ENCODE results near the gene KRIT1.
A peak's percentile ranks its signal among the peaks of the same experiment; 100 is the strongest.
"Not testable (repeated sequence)": the region's sequence is repeated elsewhere in the genome, so short reads cannot be mapped to it uniquely, and the experiment has no call there.

Gene KRIT1

DNA sequence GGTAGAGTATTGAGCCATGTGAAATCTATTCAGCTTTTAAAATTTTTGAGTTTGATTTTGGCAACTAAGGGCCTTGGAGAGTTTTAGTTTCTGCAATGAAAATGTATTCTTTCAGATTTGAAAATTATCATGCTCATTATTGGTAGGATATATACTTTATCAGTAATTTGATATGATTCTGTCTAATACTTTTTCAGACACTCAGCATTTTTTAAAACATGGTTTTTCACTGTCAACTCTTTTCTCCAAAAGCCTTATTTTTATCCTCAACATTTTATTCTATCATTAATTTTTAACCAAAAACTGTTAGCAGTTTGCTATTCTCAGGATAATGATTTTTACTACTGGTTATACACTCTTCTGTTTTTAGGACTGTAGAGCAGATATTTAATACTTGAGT, 4.9 kb upstream of the KRIT1 start:
- no peak for DNase-seq (ENCODE audit: low spot score)
- FAIRE-seq, result peak; percentile 34

DNA sequence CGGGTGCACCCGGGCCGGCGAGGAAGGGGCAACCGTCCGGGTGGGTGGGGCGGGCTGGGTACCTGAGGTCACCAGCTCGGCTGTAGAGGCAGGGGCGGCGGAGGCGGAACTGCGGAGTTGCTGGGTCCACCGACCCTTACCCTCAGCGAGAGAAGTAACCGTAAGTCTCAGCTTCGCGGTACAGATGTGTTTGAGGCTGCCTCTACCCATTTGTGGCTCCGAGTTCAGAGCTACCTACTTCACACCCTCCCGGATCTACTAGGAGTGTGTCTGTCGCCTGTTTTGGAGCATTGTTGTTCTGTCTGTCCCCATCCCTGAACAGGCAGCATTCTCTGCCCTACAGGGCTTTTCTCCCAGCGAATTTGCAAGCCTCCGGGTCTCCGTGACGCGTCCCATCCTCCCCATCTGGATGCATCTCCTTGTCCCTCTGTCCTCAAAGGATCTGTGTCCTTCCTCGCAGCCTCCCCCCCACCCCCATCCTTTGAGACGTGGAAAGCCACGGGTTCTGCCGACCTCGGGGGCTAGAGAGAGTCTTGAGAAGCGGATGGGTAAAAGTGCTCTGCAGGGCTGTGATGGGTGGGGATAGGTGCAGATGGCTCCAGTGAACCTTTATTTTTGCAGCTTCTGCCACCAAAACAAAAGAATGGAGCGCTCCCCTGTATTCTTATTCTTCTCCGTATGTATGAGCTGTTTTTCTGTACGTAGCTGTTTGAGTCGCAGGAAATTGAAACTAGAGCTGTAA, 817 bp upstream of the KRIT1 start:
- FAIRE-seq (no peak), DNase-seq (ENCODE audit: low spot score) (peak; percentile 24)

DNA sequence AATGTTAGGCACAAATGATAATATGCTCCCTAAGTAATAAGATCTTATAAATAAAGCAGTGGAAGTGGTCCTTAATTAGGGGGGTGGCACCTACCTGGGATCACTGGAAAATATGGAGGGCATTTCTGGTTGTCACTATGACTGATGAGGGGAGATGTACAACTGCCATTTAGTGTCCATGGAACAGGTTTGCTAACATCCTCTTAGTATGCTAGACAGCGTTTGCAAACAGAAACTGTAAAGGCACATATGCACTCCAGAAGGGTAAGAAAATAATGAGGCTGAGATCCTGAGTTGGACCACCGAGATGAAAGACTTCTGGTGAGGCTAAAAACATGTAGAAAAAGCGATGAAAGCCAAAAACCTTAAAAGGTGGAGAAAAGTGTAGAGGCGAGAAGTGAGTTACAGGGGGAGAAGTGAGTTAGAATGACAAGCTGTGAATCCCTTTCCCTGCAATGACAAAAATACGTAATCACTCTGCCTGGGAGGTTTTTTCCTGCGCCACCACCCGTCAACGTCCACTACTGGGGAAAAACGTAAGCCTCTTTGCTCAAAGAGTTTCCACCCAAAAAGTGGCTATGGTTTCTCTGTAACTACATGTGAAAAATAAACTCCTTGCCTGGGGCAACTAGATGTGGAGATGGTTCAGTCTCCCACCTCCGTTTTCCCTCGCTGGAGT, 767 bp downstream of the KRIT1 start:
- FAIRE-seq (no peak), DNase-seq (ENCODE audit: low spot score) (no peak)

DNA sequence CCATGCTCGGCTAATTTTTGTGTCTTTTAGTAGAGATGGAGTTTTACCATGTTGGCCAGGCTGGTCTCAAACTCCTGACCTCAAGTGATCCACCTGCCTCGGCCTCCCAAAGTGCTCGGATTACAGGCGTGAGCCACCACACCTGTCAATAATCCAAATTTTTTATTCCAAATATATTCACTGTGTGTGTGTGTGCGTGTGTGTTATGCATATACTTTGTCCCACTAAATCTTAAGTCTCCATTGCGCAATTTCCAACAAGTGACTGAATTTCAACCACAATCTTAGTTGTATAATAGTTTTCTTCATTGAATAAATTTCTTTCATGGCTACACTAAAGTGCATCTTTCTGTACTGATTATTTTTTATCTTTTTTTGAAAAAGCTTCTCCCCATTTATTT, 2.7 kb downstream of the KRIT1 start:
- no peak for FAIRE-seq
- no peak for DNase-seq (ENCODE audit: low spot score)

DNA sequence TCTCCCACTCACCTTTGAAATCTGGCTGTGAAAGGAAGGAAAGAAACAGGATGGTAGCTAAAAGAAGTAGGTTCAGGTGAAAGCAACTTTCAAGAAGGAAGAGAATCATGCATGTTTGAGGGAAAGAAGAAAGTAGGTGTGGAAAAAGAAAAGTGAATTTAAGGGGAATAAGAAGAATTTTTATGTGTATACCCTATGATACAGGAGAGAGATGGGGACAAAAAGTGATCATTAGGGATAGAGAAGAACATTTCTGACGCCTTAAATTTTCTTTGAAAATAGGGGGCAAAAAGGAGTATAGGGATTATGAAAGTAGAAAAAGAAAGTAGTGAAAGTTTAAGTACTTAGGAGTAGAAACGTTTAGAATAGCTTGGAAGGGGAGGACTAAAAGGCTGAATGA, 15.2 kb downstream of the KRIT1 start:
- DNase-seq (ENCODE audit: low spot score) (no peak), FAIRE-seq (no peak)

DNA sequence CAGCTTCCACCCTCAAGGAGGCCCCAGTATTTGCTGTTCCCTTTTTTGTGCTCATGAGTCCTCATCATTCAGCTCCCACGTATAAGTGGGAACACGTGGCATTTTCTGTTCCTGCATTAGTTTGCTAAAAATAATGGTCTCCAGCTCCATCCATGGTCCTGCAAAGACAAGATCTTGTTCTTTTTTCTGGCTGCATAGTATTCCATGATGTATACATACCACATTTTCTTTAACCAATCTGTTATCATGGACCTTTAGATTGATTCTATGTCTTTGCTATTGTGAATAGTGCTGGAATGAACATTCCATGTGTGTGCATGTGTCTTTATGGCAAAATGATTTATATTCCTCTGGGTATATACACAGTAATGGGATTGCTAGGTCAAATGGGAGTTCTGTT, 17.0 kb downstream of the KRIT1 start:
- DNase-seq (ENCODE audit: low spot score) (no peak), FAIRE-seq (no peak)

DNA sequence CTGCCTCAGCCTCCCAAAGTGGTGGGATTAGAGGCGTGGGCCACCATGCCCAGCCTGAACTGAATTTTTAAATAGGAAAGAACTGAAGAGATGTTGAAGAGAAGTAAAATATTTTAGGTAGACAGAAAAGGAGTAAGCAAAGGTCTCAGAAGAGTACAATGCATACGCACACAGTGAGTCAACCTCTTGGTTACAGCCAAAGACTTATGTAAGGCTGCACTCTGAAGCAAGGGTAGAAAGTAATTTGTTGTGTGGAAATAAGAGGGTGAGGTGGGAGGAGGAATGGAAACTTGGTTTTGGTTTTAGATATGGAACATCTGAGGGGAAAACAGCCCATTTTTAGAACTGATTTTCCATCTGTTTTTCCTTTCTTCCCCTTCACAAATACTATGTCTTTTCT, 17.6 kb downstream of the KRIT1 start:
- no peak for FAIRE-seq
- no peak for DNase-seq (ENCODE audit: low spot score)

DNA sequence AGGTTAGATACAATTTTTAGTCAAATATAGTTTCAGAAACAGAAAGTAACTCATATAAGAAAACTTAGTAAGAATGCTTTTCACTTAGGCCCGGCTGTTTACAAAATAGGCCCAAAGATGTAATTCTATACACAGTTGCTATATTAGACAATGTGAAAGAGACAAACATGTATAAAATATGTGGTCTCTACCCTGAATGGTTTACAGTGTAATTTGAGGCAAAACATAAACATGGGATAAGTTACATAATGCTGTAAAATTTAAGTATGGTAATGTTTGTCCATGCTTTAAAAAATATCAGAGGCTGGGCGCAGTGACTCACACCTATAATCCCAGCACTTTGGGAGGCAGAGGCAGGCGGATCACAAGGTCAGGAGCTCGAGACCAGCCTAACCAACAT, 18.7 kb downstream of the KRIT1 start:
- no peak for FAIRE-seq
- DNase-seq (ENCODE audit: low spot score), result no peak

DNA sequence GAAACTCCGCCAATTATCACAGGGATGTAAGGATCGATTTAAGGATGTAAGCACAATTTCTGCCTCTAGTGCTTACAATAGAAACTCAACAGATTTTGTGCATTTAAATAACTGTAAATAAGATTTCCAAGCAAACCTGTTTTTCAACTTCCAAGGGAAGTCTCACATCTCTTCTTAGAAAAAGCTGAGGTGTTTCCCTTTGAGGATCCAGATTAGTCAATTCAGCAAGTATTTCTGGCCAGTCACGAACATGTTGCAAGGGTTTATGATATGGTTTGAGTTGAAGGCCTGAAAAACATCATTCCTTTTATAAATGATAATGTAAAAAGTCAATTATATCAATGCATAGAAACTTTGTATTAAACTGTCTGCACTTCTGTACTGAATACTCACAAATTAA, 23.9 kb downstream of the KRIT1 start:
- FAIRE-seq (no peak), DNase-seq (ENCODE audit: low spot score) (no peak)

DNA sequence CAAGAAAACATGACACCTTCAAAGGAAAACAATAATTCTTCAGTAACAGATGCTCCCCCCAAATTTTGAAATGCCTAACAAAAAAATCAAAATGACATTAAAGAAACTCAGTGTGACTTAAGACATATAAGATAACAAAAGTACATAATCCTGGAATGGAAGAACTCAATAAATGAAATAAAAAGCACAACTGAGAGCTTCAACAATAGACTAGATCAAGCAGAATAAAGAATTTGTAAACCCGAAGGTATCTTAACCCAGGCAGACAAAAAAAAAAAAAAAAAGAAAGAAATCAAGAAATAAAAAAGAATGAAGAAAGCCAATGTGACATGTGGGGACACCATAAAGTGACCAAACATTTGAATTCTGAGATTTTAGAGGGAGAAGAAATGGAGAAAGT, 39.0 kb downstream of the KRIT1 start:
- DNase-seq (ENCODE audit: low spot score), result no peak
- FAIRE-seq, result peak; percentile 7

DNA sequence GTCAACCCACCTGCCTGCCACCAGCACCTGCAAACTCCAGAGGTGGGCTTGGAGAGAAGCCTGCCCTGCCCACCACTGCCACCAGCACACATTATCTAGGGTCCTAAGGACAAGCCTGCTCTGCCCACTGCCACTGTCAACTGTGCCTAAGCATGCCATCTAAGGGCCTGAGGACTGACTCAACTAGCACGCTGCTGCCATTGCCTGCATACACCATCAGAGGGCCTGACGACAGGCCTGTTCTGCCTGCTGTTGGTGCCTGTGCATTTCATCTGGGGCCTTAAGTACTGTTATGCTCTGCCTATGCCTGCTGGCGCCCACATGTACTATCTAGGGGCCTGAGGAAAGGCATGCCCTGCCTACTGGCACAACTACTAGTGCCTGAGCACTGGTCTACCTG, 39.7 kb downstream of the KRIT1 start:
- no peak for FAIRE-seq
- no peak for DNase-seq (ENCODE audit: low spot score)

DNA sequence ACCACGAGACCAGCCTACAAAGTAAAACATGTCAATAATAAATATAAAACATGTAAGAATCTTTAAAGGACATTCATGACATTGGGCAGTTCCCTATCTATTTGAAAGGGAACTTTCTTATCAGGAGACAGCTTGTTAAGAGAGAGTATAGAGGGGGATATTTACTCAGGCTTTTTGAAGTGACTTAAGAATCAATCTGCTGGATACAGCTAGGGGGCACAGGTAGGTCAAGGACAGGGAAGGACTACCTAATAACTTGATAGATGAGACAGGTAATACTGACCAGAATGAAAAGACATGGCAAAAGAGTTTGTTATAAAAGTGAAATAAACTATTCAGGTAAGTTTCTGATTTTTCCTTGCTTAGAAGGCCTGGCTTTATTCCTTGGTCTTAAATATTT, 44.9 kb downstream of the KRIT1 start:
- FAIRE-seq (no peak), DNase-seq (ENCODE audit: low spot score) (no peak)

DNA sequence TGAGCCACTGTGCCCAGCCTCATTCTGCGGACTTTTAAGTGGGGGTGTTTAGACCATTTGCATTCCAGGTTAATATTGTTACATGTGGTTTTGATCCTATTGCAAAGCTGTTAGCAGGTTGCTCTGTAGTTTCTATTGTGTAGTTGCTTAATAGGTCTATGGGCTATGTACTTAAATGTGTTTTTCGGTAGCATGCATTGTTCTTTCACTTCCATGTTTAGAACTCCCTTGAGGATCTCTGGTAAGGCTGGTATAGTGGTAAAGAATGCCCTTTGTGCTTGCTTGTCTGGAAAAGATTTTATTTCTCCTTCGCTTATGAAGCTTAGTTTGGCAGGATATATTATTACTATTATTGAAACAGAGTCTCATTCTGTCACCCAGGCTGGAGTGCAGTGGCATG, 53.4 kb downstream of the KRIT1 start:
- DNase-seq (ENCODE audit: low spot score) (no peak), FAIRE-seq (no peak)

DNA sequence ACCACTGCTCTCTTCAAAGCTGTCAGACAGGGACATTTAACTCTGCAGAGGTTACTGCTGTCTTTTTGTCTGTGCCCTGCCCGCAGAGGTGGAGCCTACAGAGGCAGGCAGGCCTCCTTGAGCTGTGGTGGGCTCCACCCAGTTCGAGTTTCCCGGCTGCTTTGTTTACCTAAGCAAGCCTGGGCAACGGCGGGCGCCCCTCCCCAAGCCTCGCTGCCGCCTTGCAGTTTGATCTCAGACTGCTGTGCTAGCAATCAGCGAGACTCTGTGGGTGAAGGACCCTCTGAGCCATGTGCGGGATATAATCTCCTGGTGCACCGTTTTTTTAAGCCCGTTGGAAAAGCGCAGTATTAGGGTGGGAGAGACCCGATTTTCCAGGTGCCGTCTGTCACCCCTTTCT, 56.5 kb downstream of the KRIT1 start:
- DNase-seq (ENCODE audit: low spot score); FAIRE-seq: not testable (repeated sequence)

DNA sequence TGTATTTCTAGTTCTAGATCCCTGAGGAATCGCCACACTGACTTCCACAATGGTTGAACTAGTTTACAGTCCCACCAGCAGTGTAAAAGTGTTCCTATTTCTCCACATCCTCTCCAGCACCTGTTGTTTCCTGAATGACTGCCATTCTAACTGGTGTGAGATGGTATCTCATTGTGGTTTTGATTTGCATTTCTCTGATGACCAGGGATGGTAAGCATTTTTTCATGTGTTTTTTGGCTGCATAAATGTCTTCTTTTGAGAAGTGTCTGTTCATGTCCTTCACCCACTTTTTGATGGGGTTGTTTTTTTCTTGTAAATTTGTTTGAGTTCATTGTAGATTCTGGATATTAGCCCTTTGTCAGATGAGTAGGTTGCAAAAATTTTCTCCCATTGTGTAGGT, 61.4 kb downstream of the KRIT1 start:
- FAIRE-seq; DNase-seq (ENCODE audit: low spot score): not testable (repeated sequence)

DNA sequence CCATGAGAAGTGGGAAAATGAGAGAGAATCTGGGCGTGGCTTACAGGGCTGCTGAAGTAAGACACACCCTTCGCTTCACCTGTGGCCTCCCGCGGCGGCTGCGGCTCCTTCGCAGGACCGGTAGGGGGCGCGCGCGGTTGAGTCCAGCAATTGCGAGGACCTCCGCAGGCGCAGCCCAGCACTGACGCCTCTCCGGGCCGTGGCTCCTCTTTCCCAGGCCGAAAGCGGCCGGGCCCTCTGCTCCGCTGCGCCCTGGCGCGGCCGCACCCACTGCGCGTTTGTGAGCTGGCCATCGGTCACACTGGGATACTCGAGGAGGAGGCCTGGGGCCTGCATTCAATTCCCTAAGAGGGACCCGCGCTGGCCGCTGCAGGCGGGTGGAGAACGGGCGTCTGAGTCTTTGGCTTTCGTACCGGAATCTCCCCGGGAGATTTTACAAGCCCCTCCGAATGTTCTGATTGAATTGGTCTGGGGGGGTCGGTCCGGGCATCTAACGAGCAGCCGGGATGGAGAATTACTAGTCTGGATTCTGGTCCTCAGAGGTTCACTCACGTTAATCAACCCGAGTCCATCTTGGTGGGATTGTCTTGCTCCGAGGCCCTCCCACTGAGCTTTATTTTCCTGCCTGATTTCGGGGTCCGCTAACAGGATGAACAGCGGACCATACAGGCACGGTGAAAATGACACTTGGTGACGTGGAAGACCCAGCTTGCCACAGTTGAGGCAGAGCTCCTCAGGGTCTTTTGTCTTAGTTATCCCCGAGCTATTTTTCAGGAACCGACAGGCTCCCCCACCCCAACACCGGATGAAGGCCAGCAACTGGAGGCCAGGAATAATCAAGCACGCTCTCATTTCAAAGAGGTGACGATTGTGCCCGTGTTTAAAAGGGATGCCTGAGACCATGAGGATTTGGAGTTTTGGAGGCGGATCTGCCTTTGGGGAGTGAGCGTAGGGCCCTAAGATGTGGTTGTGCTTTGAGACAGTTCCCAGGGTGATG, 66.5 kb downstream of the KRIT1 start, which contains the start of gene LRRD1:
LRRD1 (minus strand) TSS at position 215 of the 997 bp plus-strand sequence. CDS start 13,940 bp downstream, outside the sequence.
- DNase-seq (ENCODE audit: low spot score), result peak; percentile 67
- no peak for FAIRE-seq

DNA sequence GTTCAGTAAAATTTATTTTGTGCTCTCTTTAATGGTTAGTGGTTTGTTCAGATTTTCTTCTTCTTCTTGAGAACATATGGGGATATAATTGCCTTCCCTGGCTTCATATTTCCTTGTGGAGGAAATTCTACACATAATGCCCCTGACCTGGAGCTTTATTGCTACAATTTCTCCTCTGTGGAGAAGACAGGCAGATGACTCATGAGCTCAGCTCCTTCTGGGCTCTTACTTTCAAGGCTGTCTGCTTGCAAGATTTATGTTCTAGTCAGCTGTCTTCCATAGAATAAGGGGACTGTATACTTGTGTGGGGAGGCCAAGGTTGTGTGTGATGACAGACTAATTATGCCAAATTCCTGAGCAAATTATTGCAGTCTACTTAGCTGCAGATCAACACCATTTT, 68.4 kb downstream of the KRIT1 start:
- DNase-seq (ENCODE audit: low spot score) (no peak), FAIRE-seq (no peak)

DNA sequence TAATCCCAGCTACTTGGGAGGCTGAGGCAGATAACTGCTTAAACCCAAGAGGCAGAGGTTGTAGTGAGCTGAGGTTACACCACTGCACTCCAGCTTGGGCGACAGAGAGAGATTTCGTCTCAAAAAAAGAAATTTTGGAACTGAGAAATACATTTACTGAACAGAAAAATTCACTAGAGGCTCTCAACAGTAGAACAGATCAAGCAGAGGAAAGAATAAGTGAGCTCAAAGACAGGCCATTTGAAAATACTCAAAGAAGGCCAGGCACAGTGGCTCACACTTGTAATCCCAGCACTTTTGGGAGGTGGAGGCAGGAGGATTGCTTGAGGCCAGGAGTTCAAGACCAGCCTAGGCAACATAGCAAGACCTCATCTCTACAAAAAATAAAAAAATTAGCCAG, 76.2 kb downstream of the KRIT1 start:
- DNase-seq (ENCODE audit: low spot score); FAIRE-seq: not testable (repeated sequence)

DNA sequence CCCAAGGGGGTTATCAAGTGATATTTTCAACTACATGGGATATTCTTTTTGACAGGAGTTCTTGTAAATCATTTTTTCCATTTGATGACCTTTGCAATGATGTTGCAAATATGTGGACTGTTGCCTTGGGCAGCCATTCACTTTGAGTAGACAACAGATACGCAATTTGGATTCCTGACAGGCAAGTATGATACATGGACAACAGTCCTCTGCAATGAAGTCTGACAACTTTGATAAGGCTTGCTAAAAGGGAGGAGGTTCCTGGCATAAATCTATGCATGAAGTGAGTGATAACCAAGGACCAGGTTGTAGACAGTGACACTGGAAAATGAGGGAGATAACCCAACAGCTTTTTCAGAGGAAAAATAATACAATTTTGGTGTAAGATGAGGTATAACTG, 84.4 kb downstream of the KRIT1 start:
- FAIRE-seq (no peak), DNase-seq (ENCODE audit: low spot score) (peak; percentile 2)

DNA sequence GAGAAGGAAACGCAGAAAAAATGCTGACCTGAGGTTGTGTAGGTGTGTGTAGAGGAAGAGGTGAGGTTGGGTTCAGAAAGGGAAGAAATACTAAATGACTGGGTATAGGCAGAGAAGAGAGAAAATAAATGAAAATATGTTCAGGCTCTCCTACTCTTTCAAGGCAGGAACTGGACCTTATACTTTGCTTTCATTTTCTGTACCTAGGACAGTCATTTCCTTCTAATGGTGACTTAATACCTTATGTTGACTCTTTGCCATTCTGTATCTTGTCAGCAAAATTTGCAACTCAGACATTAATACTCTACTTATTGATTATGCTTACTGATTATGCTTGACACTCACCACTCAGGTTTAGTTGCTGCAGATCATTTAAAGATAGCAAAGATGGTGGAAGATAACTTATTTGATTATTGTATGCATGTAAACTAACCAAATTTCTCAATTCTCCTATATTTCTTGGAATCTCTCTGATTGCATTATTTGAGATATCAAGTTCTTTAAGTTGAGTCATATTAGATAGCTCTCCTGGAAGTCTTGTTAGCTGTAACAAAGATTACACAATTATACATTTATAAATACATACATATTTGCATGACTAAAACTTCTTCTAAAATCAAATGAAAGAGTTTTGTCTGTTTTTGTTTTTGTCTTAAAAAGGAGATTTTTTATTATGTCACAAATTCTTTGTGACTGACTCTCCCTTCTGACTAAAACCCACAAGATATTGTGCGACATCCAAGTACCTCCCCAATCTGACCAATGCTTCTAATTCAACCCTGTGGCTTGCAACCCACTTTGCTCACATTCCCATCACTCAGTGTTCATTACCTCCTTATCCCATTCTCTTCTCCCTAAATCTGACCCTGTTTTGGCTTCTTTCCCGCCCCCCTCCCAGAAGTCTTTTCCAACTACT, 86.8 kb downstream of the KRIT1 start:
- FAIRE-seq (peak; percentile 51), DNase-seq (ENCODE audit: low spot score) (peak; percentile 13)

DNA sequence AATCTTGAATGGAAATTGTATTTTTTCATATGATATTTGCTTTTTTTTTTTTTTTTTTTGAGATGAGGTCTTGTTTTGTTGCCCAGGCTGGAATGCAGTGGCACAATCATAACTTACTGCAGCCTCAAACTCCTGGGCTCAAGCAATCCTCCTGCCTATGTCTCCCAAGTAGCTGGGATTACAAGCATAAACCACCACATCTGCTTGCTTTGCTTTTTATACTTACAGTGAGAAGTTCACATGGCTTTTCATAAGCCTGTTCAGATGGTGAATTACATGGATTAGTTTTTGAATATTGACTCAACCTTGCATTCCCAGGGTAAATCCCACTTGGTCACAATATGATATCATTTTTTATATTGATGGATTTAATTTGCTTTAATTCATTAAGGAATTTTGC, 88.7 kb downstream of the KRIT1 start:
- FAIRE-seq, result no peak
- no peak for DNase-seq (ENCODE audit: low spot score)
